ENCODE data around the gene ARID1B. TPM values are rescaled to one million over a fixed set of nuclear protein-coding genes. Genes with fewer than 3 reads are reported as not detected.

Gene ARID1B
- polyA plus RNA-seq, 1 experiment = 19.2 TPM

- TF ChIP-seq CTCF (IDR thresholded peaks at IDR 0.05; ENCODE audit: low read depth, low read length) = no peak
- ChIA-PET POLR2A (no interaction called here), CTCF (interaction anchor here (0.7 to 1.2 kb wide), 3 partner anchors 24 to 240 kb away, joined by 3 to 4 read pairs (median 3); no protein-coding TSS in a partner anchor)
- Histone ChIP-seq H3K27ac (ENCODE audit: low read depth, low read length) (no peak overlapping the region), H3K4me3 (ENCODE audit: low read depth, low read length) (no peak overlapping the region), H3K9me3 (ENCODE audit: control insufficient read depth, insufficient read depth, low read length) (peaks cover 3% of the 10 kb centered on the region; the same call in 1 of the 2 replicates), H3K27me3 (ENCODE audit: control insufficient read depth, insufficient read depth, low read length) (no peaks in the 10 kb centered on the region)
- DNase-seq (ENCODE audit: low read depth, low spot score) = no peak
Measured at GRCh38 chr6:156807028-156807427, 29.9 kb downstream of the ARID1B start.

GRCh38 chr6:156807795-156808194 is 30.6 kb downstream of the ARID1B start:
- no peak overlapping the region for H3K27ac ChIP-seq (ENCODE audit: low read depth, low read length)
- POLR2A ChIA-PET = no interaction called here
- H3K4me3 ChIP-seq (ENCODE audit: low read depth, low read length) = no peak overlapping the region
- TF ChIP-seq CTCF (IDR thresholded peaks at IDR 0.05; ENCODE audit: low read depth, low read length) = no peak
- peaks cover 3% of the 10 kb centered on the region; the same call in 1 of the 2 replicates for H3K9me3 ChIP-seq (ENCODE audit: control insufficient read depth, insufficient read depth, low read length)
- no peak for DNase-seq (ENCODE audit: low read depth, low spot score)
- H3K27me3 ChIP-seq (ENCODE audit: control insufficient read depth, insufficient read depth, low read length) = no peaks in the 10 kb centered on the region
- CTCF ChIA-PET = no interaction called here

GRCh38 chr6:156808287-156808686 is 31.1 kb downstream of the ARID1B start:
- Histone ChIP-seq H3K4me3 (ENCODE audit: low read depth, low read length) (no peak overlapping the region), H3K27me3 (ENCODE audit: control insufficient read depth, insufficient read depth, low read length) (no peaks in the 10 kb centered on the region), H3K9me3 (ENCODE audit: control insufficient read depth, insufficient read depth, low read length) (peaks cover 3% of the 10 kb centered on the region; the same call in 1 of the 2 replicates), H3K27ac (ENCODE audit: low read depth, low read length) (no peak overlapping the region)
- no peak for TF ChIP-seq CTCF (IDR thresholded peaks at IDR 0.05; ENCODE audit: low read depth, low read length)
- CTCF ChIA-PET = no interaction called here
- POLR2A ChIA-PET = no interaction called here
- DNase-seq (ENCODE audit: low read depth, low spot score) = no peak

GRCh38 chr6:156809034-156809433 is 31.9 kb downstream of the ARID1B start:
- no peaks in the 10 kb centered on the region for H3K27me3 ChIP-seq (ENCODE audit: control insufficient read depth, insufficient read depth, low read length)
- DNase-seq (ENCODE audit: low read depth, low spot score) = no peak
- H3K4me3 ChIP-seq (ENCODE audit: low read depth, low read length) = no peak overlapping the region
- ChIA-PET CTCF (no interaction called here), POLR2A (no interaction called here)
- H3K9me3 ChIP-seq (ENCODE audit: control insufficient read depth, insufficient read depth, low read length) = peaks cover 3% of the 10 kb centered on the region; the same call in 1 of the 2 replicates
- H3K27ac ChIP-seq (ENCODE audit: low read depth, low read length) = no peak overlapping the region
- TF ChIP-seq CTCF (IDR thresholded peaks at IDR 0.05; ENCODE audit: low read depth, low read length) = no peak

- Histone ChIP-seq H3K4me3 (ENCODE audit: low read depth, low read length) (no peak overlapping the region), H3K27me3 (ENCODE audit: control insufficient read depth, insufficient read depth, low read length) (no peaks in the 10 kb centered on the region), H3K27ac (ENCODE audit: low read depth, low read length) (no peak overlapping the region), H3K9me3 (ENCODE audit: control insufficient read depth, insufficient read depth, low read length) (peaks cover 3% of the 10 kb centered on the region; the same call in 1 of the 2 replicates)
- ChIA-PET POLR2A (no interaction called here), CTCF (no interaction called here)
- no peak for DNase-seq (ENCODE audit: low read depth, low spot score)
- no peak for TF ChIP-seq CTCF (IDR thresholded peaks at IDR 0.05; ENCODE audit: low read depth, low read length)
Measured at GRCh38 chr6:156809446-156810178, 32.4 kb downstream of the ARID1B start.

Measured in AG04450 (cell line).